ENCODE measurements around the gene PRKG1.

The PRKG1 gene

GRCh38 chr10:52048051-52048450 lies 973.8 kb downstream of the PRKG1 start:
- DNase-seq (ENCODE audit: low read depth) = no peak
- H3K4me3 ChIP-seq (ENCODE audit: low read depth, low read length) = no peak overlapping the region
- no peak for TF ChIP-seq CTCF (IDR thresholded peaks at IDR 0.05; ENCODE audit: insufficient read depth, low read depth, low read length, missing control alignments)

- no peak overlapping the region for H3K4me3 ChIP-seq (ENCODE audit: low read depth, low read length)
- no peak for DNase-seq (ENCODE audit: low read depth)
- TF ChIP-seq CTCF (IDR thresholded peaks at IDR 0.05; ENCODE audit: insufficient read depth, low read depth, low read length, missing control alignments) = no peak
Measured at GRCh38 chr10:52050429-52051047, 976.3 kb downstream of the PRKG1 start.

- DNase-seq (ENCODE audit: low read depth) = no peak
- no peak overlapping the region for H3K4me3 ChIP-seq (ENCODE audit: low read depth, low read length)
- TF ChIP-seq CTCF (IDR thresholded peaks at IDR 0.05; ENCODE audit: insufficient read depth, low read depth, low read length, missing control alignments) = no peak
Measured at GRCh38 chr10:52053497-52053896, 979.2 kb downstream of the PRKG1 start.

GRCh38 chr10:52056291-52056690 lies 982.0 kb downstream of the PRKG1 start:
- no peak overlapping the region for H3K4me3 ChIP-seq (ENCODE audit: low read depth, low read length)
- no peak for TF ChIP-seq CTCF (IDR thresholded peaks at IDR 0.05; ENCODE audit: insufficient read depth, low read depth, low read length, missing control alignments)
- DNase-seq (ENCODE audit: low read depth) = no peak

- H3K4me3 ChIP-seq (ENCODE audit: low read depth, low read length) = no peak overlapping the region
- DNase-seq (ENCODE audit: low read depth) = no peak
- TF ChIP-seq CTCF (IDR thresholded peaks at IDR 0.05; ENCODE audit: insufficient read depth, low read depth, low read length, missing control alignments) = no peak
Measured at GRCh38 chr10:52059089-52059488, 984.8 kb downstream of the PRKG1 start.

- no peak overlapping the region for H3K4me3 ChIP-seq (ENCODE audit: low read depth, low read length)
- no peak for DNase-seq (ENCODE audit: low read depth)
- TF ChIP-seq CTCF (IDR thresholded peaks at IDR 0.05; ENCODE audit: insufficient read depth, low read depth, low read length, missing control alignments) = no peak
Measured at GRCh38 chr10:52063159-52063558, 988.9 kb downstream of the PRKG1 start.
